ENCODE data around the gene MTERF4. TPM values are rescaled to one million over a fixed set of nuclear protein-coding genes. Genes with fewer than 3 reads are reported as not detected.

MTERF4 gene
- total and polyA plus RNA-seq, 7 donors = 18.9 to 47.9 (median 29.1) TPM

GRCh38 chr2:241074065-241074818, 27.8 kb downstream of the MTERF4 start:
- Histone ChIP-seq H3K27ac (no peak overlapping the region), H3K36me3 (peaks cover 4 to 18% (median 11%) of the 10 kb centered on the region in 4 donors), H3K27me3 (peaks cover 0 to 29% (median 11%) of the 10 kb centered on the region in 3 donors), H3K4me3 (no peak overlapping the region), H3K4me1 (no peaks in the 10 kb centered on the region), H3K9me3 (no peaks in the 10 kb centered on the region)
- TF ChIP-seq CTCF (IDR thresholded peaks at IDR 0.05) (no peak), POLR2A (IDR thresholded peaks at IDR 0.05) (no peak), EP300 (IDR thresholded peaks at IDR 0.05) (no peak), POLR2AphosphoS5 (IDR thresholded peaks at IDR 0.05) (no peak)
- WGBS, 2 donors = 90 to 92% methylated on average over 16 of the region's 16 CpGs
- intact Hi-C loops (cut with DNase I) = no loop called here
- peak; percentile 48 for DNase-seq

GRCh38 chr2:241073166-241074064, 28.7 kb downstream of the MTERF4 start:
- H3K9me3 ChIP-seq = no peaks in the 10 kb centered on the region
- TF ChIP-seq POLR2A (IDR thresholded peaks at IDR 0.05) (no peak), EP300 (IDR thresholded peaks at IDR 0.05) (no peak), POLR2AphosphoS5 (IDR thresholded peaks at IDR 0.05) (no peak), CTCF (IDR thresholded peaks at IDR 0.05) (no peak)
- peaks cover 0 to 29% (median 17%) of the 10 kb centered on the region in 3 donors for H3K27me3 ChIP-seq
- intact Hi-C loops (cut with DNase I) = no loop called here
- 77 to 80% methylated on average over 25 of the region's 25 CpGs for WGBS, 2 donors
- H3K4me1 ChIP-seq = no peaks in the 10 kb centered on the region
- H3K27ac ChIP-seq = no peak overlapping the region
- peaks cover 4 to 18% (median 11%) of the 10 kb centered on the region in 4 donors for H3K36me3 ChIP-seq
- DNase-seq = peak; percentile 43
- H3K4me3 ChIP-seq = no peak overlapping the region

GRCh38 chr2:241072553-241073165, 29.4 kb downstream of the MTERF4 start:
- Histone ChIP-seq H3K27me3 (peaks cover 0 to 29% (median 18%) of the 10 kb centered on the region in 3 donors), H3K4me3 (no peak overlapping the region), H3K36me3 (peaks cover 4 to 18% (median 11%) of the 10 kb centered on the region in 4 donors), H3K9me3 (no peaks in the 10 kb centered on the region), H3K27ac (no peak overlapping the region), H3K4me1 (no peaks in the 10 kb centered on the region)
- intact Hi-C loops (cut with DNase I) = no loop called here
- 64 to 77% methylated on average over 14 of the region's 14 CpGs for WGBS, 2 donors
- no peak for DNase-seq
- no peak for TF ChIP-seq POLR2A (IDR thresholded peaks at IDR 0.05)
- no peak for TF ChIP-seq POLR2AphosphoS5 (IDR thresholded peaks at IDR 0.05)
- TF ChIP-seq CTCF (IDR thresholded peaks at IDR 0.05) = no peak
- no peak for TF ChIP-seq EP300 (IDR thresholded peaks at IDR 0.05)

- Histone ChIP-seq H3K27me3 (peaks cover 0 to 29% (median 18%) of the 10 kb centered on the region in 3 donors), H3K4me1 (no peaks in the 10 kb centered on the region), H3K9me3 (no peaks in the 10 kb centered on the region), H3K4me3 (no peak overlapping the region), H3K36me3 (peaks cover 4 to 18% (median 11%) of the 10 kb centered on the region in 4 donors), H3K27ac (no peak overlapping the region)
- peak; percentile 44 for DNase-seq
- no peak for TF ChIP-seq POLR2AphosphoS5 (IDR thresholded peaks at IDR 0.05)
- no peak for TF ChIP-seq POLR2A (IDR thresholded peaks at IDR 0.05)
- TF ChIP-seq CTCF (IDR thresholded peaks at IDR 0.05) = no peak
- TF ChIP-seq EP300 (IDR thresholded peaks at IDR 0.05) = no peak
- intact Hi-C loops (cut with DNase I) = no loop called here
- WGBS, 2 donors = 70 to 83% methylated on average over 9 of the region's 9 CpGs
These were observed 29.9 kb downstream of the MTERF4 start for GRCh38 chr2:241072151-241072550.
